Sigmoid colon (tissue), 7 donors: ENCODE results near the gene COA4. TPM values are rescaled to one million over a fixed set of nuclear protein-coding genes. Genes with fewer than 3 reads are reported as not detected.

ENCODE experiments used
- DNase-seq: peaks from one replicate; pipeline ENCODE4 v3.0.0-alpha.2; 2019
- H3K27ac ChIP-seq, 4 donors: fragments of 200-600 bp; sonication (generic); one replicate each; pipeline ENCODE4 v1.5.1; 2016 to 2019; ENCODE audit warnings: mild to moderate bottlenecking in 1 of 4
- H3K27me3 ChIP-seq, 3 donors: fragments of 200-600 bp; sonication (generic); one replicate each; pipeline ENCODE4 v1.5.1; 2019; ENCODE audit warnings: mild to moderate bottlenecking in 1 of 3
- H3K36me3 ChIP-seq, 4 donors: fragments of 200-600 bp; sonication (generic); one replicate each; pipeline ENCODE4 v1.5.1; 2016 to 2019
- H3K4me1 ChIP-seq, 4 donors: fragments of 200-600 bp; sonication (generic); one replicate each; pipeline ENCODE4 v1.5.1; 2017 to 2019
- H3K4me3 ChIP-seq, 4 donors: fragments of 200-600 bp; sonication (generic); one replicate each; pipeline ENCODE4 v1.5.1; 2017 to 2019; ENCODE audit warnings: mild to moderate bottlenecking in 2 of 4, moderate library complexity in 1 of 4
- H3K9me3 ChIP-seq, 4 donors: fragments of 200-600 bp in 3 of 4; sonication (generic) in 3 of 4; one replicate each; pipeline versions ENCODE4 v1.5.1 to v1.6.1; 2013 to 2019
- CTCF ChIP-seq, 4 experiments: fragments of 450-650 bp in 3 of 4; fragments of 200-600 bp in 1 of 4; IDR thresholded peaks; one replicate each; pipeline ENCODE4 v1.5.1; 2016 to 2019; ENCODE audit warnings: antibody characterized with exemption in 4 of 4, mild to moderate bottlenecking in 3 of 4, moderate library complexity in 2 of 4
- EP300 ChIP-seq, 4 donors: sonication (generic); formaldehyde crosslinking; IDR thresholded peaks; one replicate each; pipeline ENCODE4 v1.6.1; 2017; ENCODE audit warnings: antibody characterized with exemption in 4 of 4
- POLR2A ChIP-seq, 2 donors: fragments of 450-650 bp; IDR thresholded peaks; one replicate each; pipeline ENCODE4 v1.6.1; 2016; ENCODE audit warnings: antibody characterized with exemption in 2 of 2, mild to moderate bottlenecking in 2 of 2, moderate library complexity in 2 of 2
- POLR2AphosphoS5 ChIP-seq, 4 donors: sonication (generic); formaldehyde crosslinking; IDR thresholded peaks; one replicate each; pipeline ENCODE4 v1.6.1; 2017; ENCODE audit warnings: antibody characterized with exemption in 4 of 4
- WGBS, 2 donors: extraction: QIAGEN DNeasy Blood & Tissue Kit; methylation state at CpG; one replicate each; pipeline ENCODE4 v1.1.7; 2013; 5-methylcytosine and 5-hydroxymethylcytosine counted together
- intact Hi-C: fragments of 100-400 bp; cut with DNase I; formaldehyde crosslinking; loops from one replicate; pipeline ENCODE4 v1.15.1; 2023
- polyA plus RNA-seq, 3 donors: library from polyadenylated mRNA; stranded (reverse); fragments of 200-250 nt; gene quantifications; one replicate each; pipeline ENCODE4 v1.2.3, GENCODE V29; 2013
- total RNA-seq, 4 donors: library from RNA; depleted of rRNA; stranded (reverse); fragments of >200 nt; gene quantifications; one replicate each; pipeline ENCODE4 v1.1.0, GENCODE V29; 2016
- donor health status: healthy with polysubstance abuse.
- donor health status: Bipolar disorder and iron deficiency.
- donor health status: healthy.

COA4 gene
- total and polyA plus RNA-seq, 7 donors: 64.3 to 117 (median 87.4) TPM

- WGBS, 2 donors: 93 to 98% methylated on average over 1 of the region's 1 CpG
- Histone ChIP-seq H3K36me3 (peaks cover 0 to 15% (median 2%) of the 10 kb centered on the region in 4 donors), H3K27me3 (no peaks in the 10 kb centered on the region), H3K9me3 (no peaks in the 10 kb centered on the region), H3K4me1 (peaks cover 0 to 22% (median 17%) of the 10 kb centered on the region in 4 donors), H3K4me3 (no peak overlapping the region), H3K27ac (no peak overlapping the region)
- no peak for DNase-seq
- no peak for TF ChIP-seq EP300 (IDR thresholded peaks at IDR 0.05)
- TF ChIP-seq POLR2AphosphoS5 (IDR thresholded peaks at IDR 0.05): no peak
- no peak for TF ChIP-seq CTCF (IDR thresholded peaks at IDR 0.05)
- TF ChIP-seq POLR2A (IDR thresholded peaks at IDR 0.05): no peak
- intact Hi-C loops: loop anchor here (5.0 kb wide), 1 partner anchor 91 kb away; the partner anchor contains the start of gene MRPL48
Observed at GRCh38 chr11:73878771-73879170, 2.1 kb upstream of the COA4 start.

GRCh38 chr11:73875840-73876239 lies 806 bp downstream of the COA4 start:
- TF ChIP-seq CTCF (IDR thresholded peaks at IDR 0.05) (no peak), POLR2A (IDR thresholded peaks at IDR 0.05) (no peak), POLR2AphosphoS5 (IDR thresholded peaks at IDR 0.05) (no peak), EP300 (IDR thresholded peaks at IDR 0.05) (no peak)
- Histone ChIP-seq H3K27me3 (no peaks in the 10 kb centered on the region), H3K4me1 (peaks cover 0 to 22% (median 17%) of the 10 kb centered on the region in 4 donors), H3K4me3 (peak overlapping the region; percentile 69 to 83 (median 76)), H3K27ac (peak overlapping the region; percentile 82 to 92 (median 87)), H3K9me3 (no peaks in the 10 kb centered on the region), H3K36me3 (peaks cover 5 to 31% (median 13%) of the 10 kb centered on the region in 4 donors)
- no peak for DNase-seq
- intact Hi-C loops: loop anchor here (2.0 to 5.0 kb wide), 2 partner anchors 89 to 115 kb away; partner anchors contain the start of genes MRPL48 and RAB6A
- 18 to 43% methylated on average over 8 of the region's 8 CpGs for WGBS, 2 donors

GRCh38 chr11:73875380-73875779 lies 1.3 kb downstream of the COA4 start:
- Histone ChIP-seq H3K4me3 (peak overlapping the region in 1 of 4 donors; percentile 77), H3K27me3 (no peaks in the 10 kb centered on the region), H3K27ac (peak overlapping the region in 2 of 4 donors; percentile 82 to 90), H3K4me1 (peaks cover 0 to 22% (median 17%) of the 10 kb centered on the region in 4 donors), H3K36me3 (peaks cover 5 to 31% (median 13%) of the 10 kb centered on the region in 4 donors), H3K9me3 (no peaks in the 10 kb centered on the region)
- TF ChIP-seq CTCF (IDR thresholded peaks at IDR 0.05): no peak
- no peak for TF ChIP-seq POLR2AphosphoS5 (IDR thresholded peaks at IDR 0.05)
- no peak for TF ChIP-seq EP300 (IDR thresholded peaks at IDR 0.05)
- no peak for TF ChIP-seq POLR2A (IDR thresholded peaks at IDR 0.05)
- WGBS, 2 donors: 90 to 92% methylated on average over 1 of the region's 1 CpG
- DNase-seq: no peak
- intact Hi-C loops: loop anchor here (5.0 kb wide), 1 partner anchor 88 kb away; the partner anchor contains the start of gene MRPL48

- Histone ChIP-seq H3K9me3 (no peaks in the 10 kb centered on the region), H3K27me3 (no peaks in the 10 kb centered on the region), H3K4me1 (peaks cover 0 to 23% (median 19%) of the 10 kb centered on the region in 4 donors), H3K27ac (no peak overlapping the region), H3K36me3 (peaks cover 5 to 35% (median 13%) of the 10 kb centered on the region in 4 donors), H3K4me3 (no peak overlapping the region)
- intact Hi-C loops: no loop called here
- WGBS, 2 donors: 96 to 97% methylated on average over 9 of the region's 9 CpGs
- no peak for DNase-seq
- no peak for TF ChIP-seq EP300 (IDR thresholded peaks at IDR 0.05)
- no peak for TF ChIP-seq POLR2A (IDR thresholded peaks at IDR 0.05)
- TF ChIP-seq POLR2AphosphoS5 (IDR thresholded peaks at IDR 0.05): no peak
- no peak for TF ChIP-seq CTCF (IDR thresholded peaks at IDR 0.05)
Observed at GRCh38 chr11:73872749-73873357, 3.8 kb downstream of the COA4 start.
